Measurements from ENCODE around the gene THBS3.
"Not testable (repeated sequence)": the region's sequence is repeated elsewhere in the genome, so short reads cannot be mapped to it uniquely, and the experiment has no call there.

The THBS3 gene

DNA sequence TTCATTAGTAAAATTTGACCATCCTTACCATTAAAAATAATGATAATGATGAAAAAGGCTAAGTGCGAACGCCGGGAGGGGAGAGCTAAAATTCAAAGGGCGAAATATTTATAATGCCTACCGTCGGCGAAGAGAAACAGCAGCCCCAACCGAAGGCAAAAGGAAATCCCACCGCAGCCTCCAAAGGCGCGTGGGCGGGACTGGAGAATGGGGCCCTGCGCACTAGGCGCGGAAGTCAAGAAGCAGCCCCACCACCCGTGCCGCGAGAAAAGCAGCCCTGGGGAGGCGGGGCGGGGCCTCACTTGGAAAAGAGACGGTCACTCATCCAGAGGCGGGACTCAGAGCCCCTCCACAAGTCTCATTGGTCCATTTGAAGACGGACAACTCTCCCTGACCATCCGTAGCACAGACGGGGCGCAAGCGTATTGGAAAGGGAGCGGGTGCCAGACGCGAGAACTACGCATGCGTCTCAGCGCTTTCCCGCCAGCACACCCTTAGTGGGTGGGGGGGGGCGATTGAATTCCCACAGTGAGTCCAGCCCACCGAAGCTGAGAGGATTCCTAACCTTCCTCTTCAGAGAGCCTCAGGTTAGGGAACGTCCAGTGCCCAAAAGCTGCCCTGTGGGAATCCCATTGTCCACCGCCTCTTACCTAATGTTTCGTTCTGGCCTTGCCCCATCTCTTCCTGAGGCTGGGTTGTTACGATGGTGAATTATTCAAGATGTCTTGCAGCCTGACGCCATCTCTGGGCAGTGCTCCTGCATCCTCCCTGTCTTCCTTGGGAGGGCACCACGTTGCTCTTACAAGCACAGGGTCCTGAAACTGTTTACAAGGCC lies 19.8 kb upstream of the THBS3 start:
- peak overlapping the region; percentile 98 for H3K27ac Mint-ChIP-seq
- peak overlapping the region; percentile 91 for H3K4me3 Mint-ChIP-seq
- TF ChIP-seq, protein P1, sequence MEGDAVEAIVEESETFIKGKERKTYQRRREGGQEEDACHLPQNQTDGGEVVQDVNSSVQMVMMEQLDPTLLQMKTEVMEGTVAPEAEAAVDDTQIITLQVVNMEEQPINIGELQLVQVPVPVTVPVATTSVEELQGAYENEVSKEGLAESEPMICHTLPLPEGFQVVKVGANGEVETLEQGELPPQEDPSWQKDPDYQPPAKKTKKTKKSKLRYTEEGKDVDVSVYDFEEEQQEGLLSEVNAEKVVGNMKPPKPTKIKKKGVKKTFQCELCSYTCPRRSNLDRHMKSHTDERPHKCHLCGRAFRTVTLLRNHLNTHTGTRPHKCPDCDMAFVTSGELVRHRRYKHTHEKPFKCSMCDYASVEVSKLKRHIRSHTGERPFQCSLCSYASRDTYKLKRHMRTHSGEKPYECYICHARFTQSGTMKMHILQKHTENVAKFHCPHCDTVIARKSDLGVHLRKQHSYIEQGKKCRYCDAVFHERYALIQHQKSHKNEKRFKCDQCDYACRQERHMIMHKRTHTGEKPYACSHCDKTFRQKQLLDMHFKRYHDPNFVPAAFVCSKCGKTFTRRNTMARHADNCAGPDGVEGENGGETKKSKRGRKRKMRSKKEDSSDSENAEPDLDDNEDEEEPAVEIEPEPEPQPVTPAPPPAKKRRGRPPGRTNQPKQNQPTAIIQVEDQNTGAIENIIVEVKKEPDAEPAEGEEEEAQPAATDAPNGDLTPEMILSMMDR (IDR thresholded peaks at IDR 0.05), result no peak
- peak; percentile 98 for DNase-seq
- H3K27me3 Mint-ChIP-seq (ENCODE audit: low read depth, poor library complexity), result no peaks in the 10 kb centered on the region
- H3K36me3 Mint-ChIP-seq (ENCODE audit: low read depth), result peaks cover 5% of the 10 kb centered on the region
- no peaks in the 10 kb centered on the region for H3K9me3 Mint-ChIP-seq
- H3K4me1 Mint-ChIP-seq, result peaks cover 52% of the 10 kb centered on the region

DNA sequence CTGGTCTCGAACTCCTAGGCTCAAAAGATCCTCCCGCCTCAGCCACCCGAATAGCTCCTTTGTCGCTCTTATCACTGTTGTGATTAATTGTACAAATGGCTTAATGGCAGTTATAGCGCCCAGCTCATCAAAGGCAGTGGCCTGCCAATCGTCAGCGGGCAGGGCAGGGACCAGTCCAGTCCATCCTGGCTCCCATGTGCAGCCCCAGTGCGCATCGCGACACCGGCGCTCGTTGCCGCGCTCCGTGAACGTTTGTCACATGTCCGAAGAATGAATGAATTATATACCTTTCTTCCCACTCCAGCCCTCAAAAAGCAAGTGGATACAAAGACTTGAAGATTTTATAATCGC lies 19.2 kb upstream of the THBS3 start:
- H3K27me3 Mint-ChIP-seq (ENCODE audit: low read depth, poor library complexity), result no peaks in the 10 kb centered on the region
- TF ChIP-seq, protein P1 (IDR thresholded peaks at IDR 0.05), result no peak
- H3K9me3 Mint-ChIP-seq, result no peaks in the 10 kb centered on the region
- H3K4me1 Mint-ChIP-seq, result peaks cover 52% of the 10 kb centered on the region
- peak overlapping the region; percentile 91 for H3K4me3 Mint-ChIP-seq
- DNase-seq, result peak; percentile 61
- H3K27ac Mint-ChIP-seq, result peak overlapping the region; percentile 96
- peaks cover 9% of the 10 kb centered on the region for H3K36me3 Mint-ChIP-seq (ENCODE audit: low read depth)

DNA sequence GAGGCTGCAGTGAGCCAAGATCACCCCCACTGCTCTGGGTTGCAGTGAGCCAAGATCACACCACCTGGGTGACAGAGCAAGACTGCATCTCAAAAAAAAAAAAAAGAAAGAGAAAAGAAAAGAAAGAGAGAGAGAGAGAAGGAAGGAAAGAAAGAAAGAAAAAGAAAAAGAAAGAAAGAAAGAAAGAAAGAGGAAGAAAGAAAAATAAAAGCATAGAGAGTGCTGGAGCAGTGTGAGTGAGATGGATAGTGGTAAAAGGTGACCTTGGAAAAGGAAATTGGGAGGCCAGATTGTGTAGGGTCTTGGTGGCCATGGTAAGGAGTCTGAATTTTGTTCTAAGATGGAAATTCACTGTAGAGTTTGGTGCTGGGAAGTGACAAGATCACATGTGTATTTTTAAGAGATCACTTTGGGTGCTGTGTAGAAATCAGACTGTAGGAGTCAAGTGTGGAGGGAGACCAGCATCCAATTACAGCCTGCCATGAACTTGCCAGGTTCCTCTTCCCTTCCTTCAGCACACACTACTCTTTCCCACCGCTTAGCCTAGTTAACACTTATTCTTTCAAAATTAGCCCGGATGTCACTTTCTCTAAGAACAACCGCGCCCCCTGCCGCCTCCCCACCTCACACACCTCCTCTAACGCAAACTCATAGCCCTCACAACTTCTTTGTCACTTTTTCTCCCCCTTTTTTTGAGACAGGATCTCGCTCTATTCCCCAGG lies 18.7 kb upstream of the THBS3 start:
- peak; percentile 70 for DNase-seq
- Mint-ChIP-seq H3K4me1 (peaks cover 52% of the 10 kb centered on the region), H3K27me3 (ENCODE audit: low read depth, poor library complexity) (no peaks in the 10 kb centered on the region), H3K9me3 (no peaks in the 10 kb centered on the region), H3K4me3 (peak overlapping the region; percentile 91), H3K27ac (peak overlapping the region; percentile 96), H3K36me3 (ENCODE audit: low read depth) (peaks cover 9% of the 10 kb centered on the region)
- TF ChIP-seq, protein P1 (IDR thresholded peaks at IDR 0.05), result peak; percentile 33

GRCh38 chr1:155225404-155225759 lies 17.7 kb upstream of the THBS3 start:
- Mint-ChIP-seq H3K4me1 (peaks cover 52% of the 10 kb centered on the region), H3K4me3 (peak overlapping the region; percentile 91)
- H3K27me3 Mint-ChIP-seq (ENCODE audit: low read depth, poor library complexity); H3K36me3 Mint-ChIP-seq (ENCODE audit: low read depth); DNase-seq; H3K9me3 Mint-ChIP-seq; H3K27ac Mint-ChIP-seq: not testable (repeated sequence)

DNA sequence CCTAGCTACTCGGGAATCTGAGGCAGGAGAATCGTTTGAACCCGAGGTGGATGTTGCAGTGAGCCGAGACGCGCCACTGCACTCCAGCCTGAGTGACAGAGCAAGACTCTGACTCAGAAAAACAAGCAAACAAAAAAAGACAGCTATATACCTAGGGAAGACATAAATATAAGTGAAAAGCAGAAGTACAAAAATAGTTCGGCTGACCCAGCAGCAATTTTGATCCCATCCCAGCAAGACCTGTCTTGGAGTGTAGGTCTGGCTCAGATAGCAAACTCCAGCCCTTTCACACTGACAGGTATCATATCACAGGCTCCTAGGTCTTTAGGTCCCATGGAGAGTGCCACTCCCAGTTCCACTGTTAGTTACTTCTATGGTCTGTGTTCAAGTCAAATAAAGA lies 15.3 kb upstream of the THBS3 start:
- no peaks in the 10 kb centered on the region for H3K9me3 Mint-ChIP-seq
- H3K36me3 Mint-ChIP-seq (ENCODE audit: low read depth), result peaks cover 9% of the 10 kb centered on the region
- no peaks in the 10 kb centered on the region for H3K27me3 Mint-ChIP-seq (ENCODE audit: low read depth, poor library complexity)
- TF ChIP-seq, protein P1 (IDR thresholded peaks at IDR 0.05), result no peak
- H3K4me3 Mint-ChIP-seq, result no peak overlapping the region
- no peak overlapping the region for H3K27ac Mint-ChIP-seq
- H3K4me1 Mint-ChIP-seq, result peaks cover 61% of the 10 kb centered on the region
- no peak for DNase-seq

GRCh38 chr1:155220211-155220965 lies 12.7 kb upstream of the THBS3 start:
- peak overlapping the region; percentile 59 for H3K27ac Mint-ChIP-seq

More at GRCh38 chr1:155220211-155220965, 12.7 kb upstream of the THBS3 start:
- H3K36me3 Mint-ChIP-seq (ENCODE audit: low read depth); DNase-seq; H3K9me3 Mint-ChIP-seq; H3K27me3 Mint-ChIP-seq (ENCODE audit: low read depth, poor library complexity); H3K4me3 Mint-ChIP-seq: not testable (repeated sequence)
- peaks cover 43% of the 10 kb centered on the region for H3K4me1 Mint-ChIP-seq
